ENCODE results near the gene NOX3. TPM values are rescaled to one million over a fixed set of nuclear protein-coding genes. Genes with fewer than 3 reads are reported as not detected.

NOX3 gene
- polyA plus RNA-seq, 1 donor from 2014 or later = 0.11 TPM

- no peaks in the 10 kb centered on the region for H3K27me3 ChIP-seq (ENCODE audit: insufficient read depth, low read depth, low read length)
- TF ChIP-seq CTCF (IDR thresholded peaks at IDR 0.05; ENCODE audit: poor library complexity, severe bottlenecking) (no peak), POLR2AphosphoS5 (IDR thresholded peaks at IDR 0.05) (no peak), REST (IDR thresholded peaks at IDR 0.05; ENCODE audit: borderline replicate concordance) (no peak), TAF1 (IDR thresholded peaks at IDR 0.05; ENCODE audit: low read depth) (no peak), SMC3 (conservative IDR thresholded peaks at IDR 0.05; ENCODE audit: poor library complexity) (no peak), MXI1 (conservative IDR thresholded peaks at IDR 0.05; ENCODE audit: poor library complexity, severe bottlenecking) (no peak), RAD21 (conservative IDR thresholded peaks at IDR 0.05) (no peak), EZH2 (IDR thresholded peaks at IDR 0.05; ENCODE audit: borderline replicate concordance, insufficient read depth, low read length, poor library complexity, severe bottlenecking) (no peak), EP300 (conservative IDR thresholded peaks at IDR 0.05; ENCODE audit: poor library complexity, severe bottlenecking) (no peak)
Observed at GRCh38 chr6:155502393-155502792, 46.8 kb upstream of the NOX3 start.

GRCh38 chr6:155499574-155499973 is 43.9 kb upstream of the NOX3 start:
- Histone ChIP-seq H3K36me3 (ENCODE audit: insufficient read depth, low read length) (no peaks in the 10 kb centered on the region), H3K79me2 (replicated peaks; ENCODE audit: insufficient read depth, low read length) (no peaks in the 10 kb centered on the region), H4K20me1 (ENCODE audit: insufficient read depth) (no peaks in the 10 kb centered on the region), H3K9me2 (ENCODE audit: insufficient read depth, low read length) (no peaks in the 10 kb centered on the region), H3K9me3 (ENCODE audit: low read length) (no peaks in the 10 kb centered on the region), H3K4me2 (ENCODE audit: low read length) (no peak overlapping the region), H3K4me3 (ENCODE audit: low read length) (no peak overlapping the region), H3K27me3 (ENCODE audit: insufficient read depth, low read depth, low read length) (no peaks in the 10 kb centered on the region), H3F3A (ENCODE audit: insufficient read depth, low read length, poor library complexity, severe bottlenecking) (peaks cover 5% of the 10 kb centered on the region), H3K9ac (ENCODE audit: low read length) (no peak overlapping the region), H3K27ac (ENCODE audit: low read length) (peak overlapping the region; percentile 28), H2AFZ (ENCODE audit: low read depth, low read length) (no peak overlapping the region)
- TF ChIP-seq EP300 (conservative IDR thresholded peaks at IDR 0.05; ENCODE audit: poor library complexity, severe bottlenecking) = peak; percentile 89
- TF ChIP-seq SMC3 (conservative IDR thresholded peaks at IDR 0.05; ENCODE audit: poor library complexity) = peak; percentile 21
- peak; percentile 74 for TF ChIP-seq POLR2AphosphoS5 (IDR thresholded peaks at IDR 0.05)
- no peak for TF ChIP-seq EZH2 (IDR thresholded peaks at IDR 0.05; ENCODE audit: borderline replicate concordance, insufficient read depth, low read length, poor library complexity, severe bottlenecking)

More at GRCh38 chr6:155502393-155502792, 46.8 kb upstream of the NOX3 start:
- Histone ChIP-seq H4K20me1 (ENCODE audit: insufficient read depth) (no peaks in the 10 kb centered on the region), H2AFZ (ENCODE audit: low read depth, low read length) (no peak overlapping the region), H3F3A (ENCODE audit: insufficient read depth, low read length, poor library complexity, severe bottlenecking) (peaks cover 5% of the 10 kb centered on the region), H3K4me2 (ENCODE audit: low read length) (no peak overlapping the region), H3K9me2 (ENCODE audit: insufficient read depth, low read length) (no peaks in the 10 kb centered on the region), H3K9me3 (ENCODE audit: low read length) (no peaks in the 10 kb centered on the region), H3K9ac (ENCODE audit: low read length) (no peak overlapping the region), H3K4me3 (ENCODE audit: low read length) (no peak overlapping the region), H3K27ac (ENCODE audit: low read length) (no peak overlapping the region), H3K79me2 (replicated peaks; ENCODE audit: insufficient read depth, low read length) (no peaks in the 10 kb centered on the region), H3K36me3 (ENCODE audit: insufficient read depth, low read length) (no peaks in the 10 kb centered on the region)

All from neural cell (in vitro differentiated cells).